Suppressor macrophage (primary cell): ENCODE data around the gene DNAAF8.

Source experiments
- DNase-seq, 4 experiments: peaks; one replicate each; pipeline ENCODE4 v3.0.0-alpha.2; 2020 to 2022

DNAAF8 gene

GRCh38 chr16:4753227-4753626, 18.9 kb downstream of the DNAAF8 start:
- DNase-seq, result no peak

GRCh38 chr16:4754865-4755264, 20.5 kb downstream of the DNAAF8 start:
- DNase-seq, result no peak

- no peak for DNase-seq
Measured at GRCh38 chr16:4755687-4756086, 21.4 kb downstream of the DNAAF8 start.

GRCh38 chr16:4760221-4760910, 26.0 kb downstream of the DNAAF8 start:
- DNase-seq, result no peak

- DNase-seq, result no peak
Measured at GRCh38 chr16:4762205-4762604, 27.9 kb downstream of the DNAAF8 start.

- no peak for DNase-seq
Measured at GRCh38 chr16:4763791-4764190, 29.5 kb downstream of the DNAAF8 start.

- no peak for DNase-seq
Measured at GRCh38 chr16:4765511-4766474, 31.5 kb downstream of the DNAAF8 start.

GRCh38 chr16:4766875-4767628, 32.7 kb downstream of the DNAAF8 start, which contains the start of gene ZNF500:
TSS of gene ZNF500 (minus strand) at chr16:4767162. CDS start at chr16:4765978, 1,184 bp downstream.
- DNase-seq, result peak; percentile 97 to 99 (median 98)

GRCh38 chr16:4767872-4768548, 33.7 kb downstream of the DNAAF8 start:
- peak; percentile 53 to 75 (median 64) for DNase-seq

GRCh38 chr16:4768549-4769305, 34.4 kb downstream of the DNAAF8 start:
- DNase-seq, result peak; percentile 97 to 99 (median 98)

GRCh38 chr16:4769306-4769638, 34.9 kb downstream of the DNAAF8 start:
- DNase-seq, result no peak

- no peak for DNase-seq
Measured at GRCh38 chr16:4771646-4772045, 37.3 kb downstream of the DNAAF8 start.

- no peak for DNase-seq
Measured at GRCh38 chr16:4772351-4772750, 38.0 kb downstream of the DNAAF8 start.

- DNase-seq, result no peak
Measured at GRCh38 chr16:4775005-4775404, 40.7 kb downstream of the DNAAF8 start.

- DNase-seq, result no peak
Measured at GRCh38 chr16:4776141-4776705, 41.9 kb downstream of the DNAAF8 start.

GRCh38 chr16:4777339-4778049, 43.2 kb downstream of the DNAAF8 start:
- no peak for DNase-seq

- DNase-seq, result no peak
Measured at GRCh38 chr16:4778050-4778392, 43.7 kb downstream of the DNAAF8 start.

- DNase-seq, result peak in 1 of 4 experiments; percentile 4
Measured at GRCh38 chr16:4780235-4780634, 45.9 kb downstream of the DNAAF8 start.

GRCh38 chr16:4783251-4783950, 49.1 kb downstream of the DNAAF8 start:
- DNase-seq, result no peak

GRCh38 chr16:4783951-4784336, 49.6 kb downstream of the DNAAF8 start:
- no peak for DNase-seq
